ENCODE measurements around the gene NIF3L1.

DNA sequence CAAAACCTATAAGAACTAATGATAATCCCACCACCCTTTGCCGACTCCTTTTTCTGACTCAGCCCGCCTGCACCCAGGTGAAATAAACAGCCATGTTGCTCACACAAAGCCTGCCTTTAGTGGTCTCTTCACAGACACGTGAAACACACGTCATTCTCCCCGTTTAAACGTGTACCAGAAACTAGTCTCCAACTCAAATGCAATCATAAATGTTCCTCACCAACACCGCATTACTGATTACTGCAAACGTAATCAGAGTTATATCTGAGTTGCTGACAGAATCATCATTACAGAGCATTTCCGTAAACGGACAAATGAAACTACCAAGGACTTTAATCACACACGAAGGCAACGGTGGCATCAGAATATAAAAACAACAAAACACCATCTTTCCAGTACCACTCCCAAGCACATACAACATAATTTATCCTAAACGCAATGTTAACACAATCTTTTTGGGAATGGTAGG, 26.6 kb upstream of the NIF3L1 start:
- TF ChIP-seq CTCF (IDR thresholded peaks at IDR 0.05) (no peak), POLR2A (IDR thresholded peaks at IDR 0.05) (peak; percentile 42 to 83)
